ENCODE results near the gene TDRD7. TPM values are rescaled to one million over a fixed set of nuclear protein-coding genes. Genes with fewer than 3 reads are reported as not detected.

The TDRD7 gene
- total RNA-seq, 1 donor from 2014 or later, result 7.6 TPM

- Mint-ChIP-seq H3K27ac (no peak overlapping the region), H3K27me3 (peaks cover 9% of the 10 kb centered on the region), H3K9me3 (no peaks in the 10 kb centered on the region), H3K4me3 (no peak overlapping the region), H3K36me3 (no peaks in the 10 kb centered on the region), H3K4me1 (ENCODE audit: unreplicated experiment) (peaks cover 5% of the 10 kb centered on the region)
- TF ChIP-seq, protein P1, sequence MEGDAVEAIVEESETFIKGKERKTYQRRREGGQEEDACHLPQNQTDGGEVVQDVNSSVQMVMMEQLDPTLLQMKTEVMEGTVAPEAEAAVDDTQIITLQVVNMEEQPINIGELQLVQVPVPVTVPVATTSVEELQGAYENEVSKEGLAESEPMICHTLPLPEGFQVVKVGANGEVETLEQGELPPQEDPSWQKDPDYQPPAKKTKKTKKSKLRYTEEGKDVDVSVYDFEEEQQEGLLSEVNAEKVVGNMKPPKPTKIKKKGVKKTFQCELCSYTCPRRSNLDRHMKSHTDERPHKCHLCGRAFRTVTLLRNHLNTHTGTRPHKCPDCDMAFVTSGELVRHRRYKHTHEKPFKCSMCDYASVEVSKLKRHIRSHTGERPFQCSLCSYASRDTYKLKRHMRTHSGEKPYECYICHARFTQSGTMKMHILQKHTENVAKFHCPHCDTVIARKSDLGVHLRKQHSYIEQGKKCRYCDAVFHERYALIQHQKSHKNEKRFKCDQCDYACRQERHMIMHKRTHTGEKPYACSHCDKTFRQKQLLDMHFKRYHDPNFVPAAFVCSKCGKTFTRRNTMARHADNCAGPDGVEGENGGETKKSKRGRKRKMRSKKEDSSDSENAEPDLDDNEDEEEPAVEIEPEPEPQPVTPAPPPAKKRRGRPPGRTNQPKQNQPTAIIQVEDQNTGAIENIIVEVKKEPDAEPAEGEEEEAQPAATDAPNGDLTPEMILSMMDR (conservative IDR thresholded peaks at IDR 0.05), result no peak
- no peak for DNase-seq (ENCODE audit: extremely low spot score, unreplicated experiment)
These were observed 23.1 kb upstream of the TDRD7 start for GRCh38 chr9:97388721-97389238.

DNA sequence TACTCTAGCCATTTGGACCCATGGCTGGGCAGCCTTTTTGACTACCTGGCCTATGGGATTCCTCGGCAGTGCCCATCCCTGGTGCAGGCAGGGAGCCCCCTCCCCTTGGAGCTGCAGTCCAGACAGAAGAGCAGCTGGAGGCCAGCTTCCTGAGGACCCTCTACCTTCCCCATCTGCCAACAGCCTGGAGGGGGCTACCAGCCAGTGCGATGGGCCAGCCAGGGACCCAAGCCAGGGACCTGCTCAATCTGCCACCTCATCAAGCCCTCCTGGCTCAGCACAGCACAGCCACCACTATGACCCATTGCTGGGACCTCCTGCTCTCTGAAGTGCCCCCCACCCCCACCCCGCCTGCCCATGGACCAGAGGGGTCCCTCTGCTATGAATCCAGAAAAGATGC is 22.6 kb upstream of the TDRD7 start:
- no peak for DNase-seq (ENCODE audit: extremely low spot score, unreplicated experiment)
- no peak overlapping the region for H3K4me3 Mint-ChIP-seq
- H3K36me3 Mint-ChIP-seq, result no peaks in the 10 kb centered on the region
- H3K4me1 Mint-ChIP-seq (ENCODE audit: unreplicated experiment), result peaks cover 5% of the 10 kb centered on the region
- H3K27me3 Mint-ChIP-seq, result peaks cover 9% of the 10 kb centered on the region
- no peaks in the 10 kb centered on the region for H3K9me3 Mint-ChIP-seq
- H3K27ac Mint-ChIP-seq, result no peak overlapping the region
- TF ChIP-seq, protein P1 (conservative IDR thresholded peaks at IDR 0.05), result no peak

- TF ChIP-seq, protein P1 (conservative IDR thresholded peaks at IDR 0.05), result no peak
- Mint-ChIP-seq H3K4me3 (no peak overlapping the region), H3K9me3 (no peaks in the 10 kb centered on the region), H3K27me3 (peaks cover 5% of the 10 kb centered on the region), H3K4me1 (ENCODE audit: unreplicated experiment) (peaks cover 5% of the 10 kb centered on the region), H3K27ac (no peak overlapping the region), H3K36me3 (no peaks in the 10 kb centered on the region)
- no peak for DNase-seq (ENCODE audit: extremely low spot score, unreplicated experiment)
These were observed 21.0 kb upstream of the TDRD7 start for GRCh38 chr9:97390791-97391406.

DNA sequence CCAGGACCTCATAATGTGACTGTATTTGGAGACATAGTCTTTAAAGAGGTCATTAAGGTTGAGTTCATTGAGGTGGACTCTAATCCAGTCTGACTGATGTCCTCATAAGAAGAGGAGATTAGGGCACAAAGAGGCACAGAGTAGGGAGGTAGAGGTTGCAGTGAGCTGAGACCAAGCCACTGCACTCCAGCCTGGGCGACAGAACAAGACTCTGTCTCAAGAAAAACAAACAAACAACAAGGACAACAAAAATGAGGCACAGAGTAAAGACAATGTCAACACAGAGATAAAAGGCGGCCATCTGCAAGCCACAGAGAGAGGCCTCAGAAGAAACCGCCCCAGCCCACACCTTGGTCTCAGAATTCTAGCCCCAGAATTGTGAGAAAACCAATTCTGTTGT is 17.0 kb upstream of the TDRD7 start:
- Mint-ChIP-seq H3K27me3 (no peaks in the 10 kb centered on the region), H3K36me3 (no peaks in the 10 kb centered on the region), H3K27ac (no peak overlapping the region), H3K4me1 (ENCODE audit: unreplicated experiment) (no peaks in the 10 kb centered on the region), H3K4me3 (no peak overlapping the region), H3K9me3 (no peaks in the 10 kb centered on the region)
- TF ChIP-seq, protein P1 (conservative IDR thresholded peaks at IDR 0.05), result no peak
- no peak for DNase-seq (ENCODE audit: extremely low spot score, unreplicated experiment)

DNA sequence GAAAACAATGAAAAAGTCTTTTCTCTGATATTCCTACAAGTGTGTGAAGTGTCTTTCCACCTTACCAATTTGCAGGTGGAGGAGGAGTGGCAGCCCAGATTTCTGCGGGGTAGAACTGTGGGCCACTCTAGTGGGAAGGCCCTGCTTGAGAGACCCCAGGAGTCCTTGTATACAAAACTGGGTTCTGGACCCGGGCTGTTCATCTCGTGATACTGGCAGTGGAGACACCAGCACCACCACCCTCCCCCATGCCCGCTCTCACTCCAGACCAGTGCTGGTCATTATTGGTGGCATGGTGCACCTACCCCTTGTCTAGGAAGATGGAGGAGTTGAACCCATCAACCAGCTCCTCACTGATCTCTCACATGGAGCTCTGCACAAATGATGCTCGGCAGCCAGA is 16.2 kb upstream of the TDRD7 start:
- Mint-ChIP-seq H3K27ac (no peak overlapping the region), H3K9me3 (no peaks in the 10 kb centered on the region), H3K4me1 (ENCODE audit: unreplicated experiment) (no peaks in the 10 kb centered on the region), H3K4me3 (no peak overlapping the region), H3K36me3 (no peaks in the 10 kb centered on the region), H3K27me3 (no peaks in the 10 kb centered on the region)
- no peak for DNase-seq (ENCODE audit: extremely low spot score, unreplicated experiment)
- TF ChIP-seq, protein P1 (conservative IDR thresholded peaks at IDR 0.05), result no peak
